Parathyroid adenoma (tissue), 2 donors: Measurements from ENCODE around the gene SFMBT2.

Experiments used
- H2AFZ ChIP-seq: fragments of 300-600 bp; sonication (generic); one replicate; pipeline ENCODE4 v1.7.0; 2017; ENCODE audit warnings: antibody characterized with exemption, mild to moderate bottlenecking
- H3K27ac ChIP-seq: fragments of 300-600 bp; sonication (generic); one replicate; pipeline ENCODE4 v1.7.0; 2017
- H3K27me3 ChIP-seq: fragments of 300-600 bp; sonication (generic); one replicate; pipeline ENCODE4 v1.7.0; 2017; ENCODE audit warnings: low read length; ENCODE audit not compliant: control insufficient read depth, insufficient read depth
- H3K36me3 ChIP-seq: fragments of 300-600 bp; sonication (generic); one replicate; pipeline ENCODE4 v1.7.0; 2017; ENCODE audit warnings: low read length; ENCODE audit not compliant: control insufficient read depth, insufficient read depth
- H3K4me1 ChIP-seq: fragments of 300-600 bp; sonication (generic); one replicate; pipeline ENCODE4 v1.7.0; 2017; ENCODE audit warnings: control low read depth
- H3K4me2 ChIP-seq: fragments of 300-600 bp; sonication (generic); one replicate; pipeline ENCODE4 v1.7.0; 2017; ENCODE audit warnings: low read length
- H3K4me3 ChIP-seq: fragments of 300-600 bp; sonication (generic); one replicate; pipeline ENCODE4 v1.7.0; 2017; ENCODE audit warnings: low read depth, low read length
- H3K79me2 ChIP-seq: fragments of 300-600 bp; sonication (generic); one replicate; pipeline ENCODE4 v1.7.0; 2017; ENCODE audit warnings: control low read depth
- H3K9ac ChIP-seq: fragments of 300-600 bp; sonication (generic); one replicate; pipeline ENCODE4 v1.7.0; 2017; ENCODE audit warnings: mild to moderate bottlenecking
- H3K9me3 ChIP-seq: fragments of 300-600 bp; sonication (generic); one replicate; pipeline ENCODE4 v1.7.0; 2017; ENCODE audit warnings: low read length; ENCODE audit not compliant: control insufficient read depth
- TF ChIP-seq, protein P1 (sequence below): fragments of 300-600 bp; sonication (generic); IDR thresholded peaks from one replicate; pipeline ENCODE4 v1.7.0; 2017; ENCODE audit warnings: antibody characterized with exemption, mild to moderate bottlenecking
- donor health status: primary hyperparathyroidism.

Gene SFMBT2

DNA sequence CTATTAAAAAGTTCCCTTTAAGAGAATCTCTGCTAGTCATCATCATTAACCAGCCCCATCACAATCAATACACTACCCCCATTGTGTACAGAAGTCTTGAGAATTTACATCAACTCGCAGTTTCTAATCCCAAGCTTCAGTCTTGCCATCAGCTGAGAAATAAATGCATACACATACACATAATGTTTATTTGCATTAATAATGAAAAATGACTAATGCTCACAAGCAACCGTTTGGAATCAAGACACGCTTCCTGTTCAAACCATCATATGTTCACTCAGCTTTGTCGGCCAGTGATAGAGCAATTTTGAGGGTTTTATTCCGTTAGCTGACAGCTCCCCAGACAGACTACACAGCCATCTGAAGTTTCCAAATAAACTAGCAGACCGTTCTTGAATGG lies 287.1 kb downstream of the SFMBT2 start:
- H3K79me2 ChIP-seq, result no peaks in the 10 kb centered on the region
- no peak overlapping the region for H3K4me2 ChIP-seq
- H3K36me3 ChIP-seq, result no peaks in the 10 kb centered on the region
- no peak overlapping the region for H3K9ac ChIP-seq
- H3K9me3 ChIP-seq, result no peaks in the 10 kb centered on the region
- TF ChIP-seq, protein P1, sequence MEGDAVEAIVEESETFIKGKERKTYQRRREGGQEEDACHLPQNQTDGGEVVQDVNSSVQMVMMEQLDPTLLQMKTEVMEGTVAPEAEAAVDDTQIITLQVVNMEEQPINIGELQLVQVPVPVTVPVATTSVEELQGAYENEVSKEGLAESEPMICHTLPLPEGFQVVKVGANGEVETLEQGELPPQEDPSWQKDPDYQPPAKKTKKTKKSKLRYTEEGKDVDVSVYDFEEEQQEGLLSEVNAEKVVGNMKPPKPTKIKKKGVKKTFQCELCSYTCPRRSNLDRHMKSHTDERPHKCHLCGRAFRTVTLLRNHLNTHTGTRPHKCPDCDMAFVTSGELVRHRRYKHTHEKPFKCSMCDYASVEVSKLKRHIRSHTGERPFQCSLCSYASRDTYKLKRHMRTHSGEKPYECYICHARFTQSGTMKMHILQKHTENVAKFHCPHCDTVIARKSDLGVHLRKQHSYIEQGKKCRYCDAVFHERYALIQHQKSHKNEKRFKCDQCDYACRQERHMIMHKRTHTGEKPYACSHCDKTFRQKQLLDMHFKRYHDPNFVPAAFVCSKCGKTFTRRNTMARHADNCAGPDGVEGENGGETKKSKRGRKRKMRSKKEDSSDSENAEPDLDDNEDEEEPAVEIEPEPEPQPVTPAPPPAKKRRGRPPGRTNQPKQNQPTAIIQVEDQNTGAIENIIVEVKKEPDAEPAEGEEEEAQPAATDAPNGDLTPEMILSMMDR, result no peak
- H3K27me3 ChIP-seq, result no peaks in the 10 kb centered on the region
- no peak overlapping the region for H3K4me3 ChIP-seq
- no peak overlapping the region for H3K27ac ChIP-seq
- no peak overlapping the region for H2AFZ ChIP-seq
- H3K4me1 ChIP-seq, result no peaks in the 10 kb centered on the region

DNA sequence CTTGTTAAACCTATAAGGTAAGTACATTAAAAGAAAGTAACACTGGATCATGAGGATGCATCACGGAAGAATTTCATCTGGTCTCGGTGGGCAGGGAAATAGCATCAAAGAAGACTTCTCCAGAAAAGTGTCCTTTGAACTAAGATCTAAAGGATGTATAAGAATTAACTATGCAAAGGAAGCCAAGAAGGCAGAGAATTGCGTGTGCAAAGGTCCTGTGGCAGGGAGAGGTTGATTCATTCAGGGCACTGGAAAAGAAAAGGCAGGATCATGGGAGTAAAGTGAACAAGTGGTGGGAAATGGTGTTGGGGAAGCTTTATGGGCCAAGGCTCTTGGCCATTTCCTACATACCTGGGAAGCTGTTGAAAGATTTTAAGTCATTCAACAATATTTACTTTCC lies 288.3 kb downstream of the SFMBT2 start:
- no peak overlapping the region for H2AFZ ChIP-seq
- no peak overlapping the region for H3K4me3 ChIP-seq
- H3K36me3 ChIP-seq, result no peaks in the 10 kb centered on the region
- no peak overlapping the region for H3K4me2 ChIP-seq
- no peak overlapping the region for H3K27ac ChIP-seq
- no peaks in the 10 kb centered on the region for H3K4me1 ChIP-seq
- TF ChIP-seq, protein P1, result no peak
- H3K9me3 ChIP-seq, result no peaks in the 10 kb centered on the region
- H3K27me3 ChIP-seq, result no peaks in the 10 kb centered on the region
- no peaks in the 10 kb centered on the region for H3K79me2 ChIP-seq
- H3K9ac ChIP-seq, result no peak overlapping the region

DNA sequence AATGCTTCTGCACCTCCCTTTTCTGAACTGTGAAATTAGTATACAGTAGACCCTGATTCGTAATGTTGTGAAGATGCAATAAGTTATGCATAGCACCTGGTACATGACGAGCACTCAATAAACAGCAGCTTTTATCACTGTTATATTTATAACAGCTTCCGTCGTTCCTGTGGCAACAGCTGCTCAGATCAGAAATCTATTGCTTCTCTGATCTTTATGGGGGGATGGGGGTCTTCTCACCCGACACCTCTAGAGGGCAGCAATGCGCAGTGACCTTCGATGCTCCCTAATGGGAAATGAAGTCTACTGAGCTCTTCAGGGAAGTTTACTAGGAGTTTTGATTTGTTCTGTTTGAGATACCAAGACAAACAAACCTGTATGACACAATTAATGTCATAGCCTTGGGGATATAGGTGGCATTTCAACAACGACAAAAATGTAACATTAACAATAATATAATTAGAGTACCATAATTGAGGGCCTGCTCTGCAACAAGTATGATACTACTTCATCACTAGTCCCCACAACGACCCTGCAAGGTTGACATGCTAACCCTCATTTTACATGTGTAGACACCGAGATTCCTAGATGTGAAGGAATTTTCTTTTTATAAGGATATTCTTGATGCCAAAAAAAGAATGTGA lies 289.6 kb downstream of the SFMBT2 start:
- H3K27me3 ChIP-seq, result no peaks in the 10 kb centered on the region
- H3K4me3 ChIP-seq, result no peak overlapping the region
- no peak overlapping the region for H3K27ac ChIP-seq
- no peak overlapping the region for H2AFZ ChIP-seq
- no peaks in the 10 kb centered on the region for H3K36me3 ChIP-seq
- H3K4me1 ChIP-seq, result no peaks in the 10 kb centered on the region
- no peaks in the 10 kb centered on the region for H3K79me2 ChIP-seq
- TF ChIP-seq, protein P1, result peak; percentile 49
- no peak overlapping the region for H3K9ac ChIP-seq
- no peaks in the 10 kb centered on the region for H3K9me3 ChIP-seq
- no peak overlapping the region for H3K4me2 ChIP-seq

DNA sequence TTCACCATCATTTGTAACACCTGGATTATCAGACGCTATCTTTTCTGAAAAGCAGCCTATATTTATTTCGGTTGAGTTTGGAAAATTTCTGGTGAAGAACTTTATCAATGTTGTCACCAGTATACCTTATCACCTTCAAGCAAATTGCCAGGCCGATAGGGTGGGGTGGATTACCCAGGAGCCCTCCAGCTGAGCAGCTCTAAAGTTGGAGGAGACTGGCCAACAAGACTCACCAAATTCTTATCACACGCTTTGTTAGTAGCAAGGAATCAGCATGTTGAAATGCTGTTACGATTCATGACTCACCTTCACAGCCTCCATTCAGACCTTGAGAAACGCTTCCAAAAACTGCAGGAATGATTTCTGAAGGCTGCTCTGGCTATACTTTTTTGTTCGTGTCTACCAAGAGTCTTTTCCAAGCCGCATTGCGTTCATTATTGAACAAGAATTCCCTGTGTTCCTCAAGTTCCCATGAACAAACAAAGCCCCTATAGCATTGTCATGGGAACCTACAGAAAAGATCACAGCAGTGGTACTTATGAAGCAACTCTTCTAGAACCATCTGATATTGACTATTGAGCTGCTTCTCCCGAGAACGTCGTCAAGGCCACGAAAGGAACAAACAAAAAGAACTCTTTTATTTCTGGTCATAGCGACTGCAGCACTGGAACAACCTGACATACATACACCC lies 291.4 kb downstream of the SFMBT2 start:
- H3K27ac ChIP-seq, result no peak overlapping the region
- H3K4me1 ChIP-seq, result no peaks in the 10 kb centered on the region
- H3K9ac ChIP-seq, result no peak overlapping the region
- TF ChIP-seq, protein P1, result no peak
- no peaks in the 10 kb centered on the region for H3K9me3 ChIP-seq
- H3K36me3 ChIP-seq, result no peaks in the 10 kb centered on the region
- H3K4me3 ChIP-seq, result no peak overlapping the region
- H3K4me2 ChIP-seq, result no peak overlapping the region
- no peak overlapping the region for H2AFZ ChIP-seq
- H3K79me2 ChIP-seq, result no peaks in the 10 kb centered on the region
- H3K27me3 ChIP-seq, result no peaks in the 10 kb centered on the region
